SK-N-SH (cell line): ENCODE results near the gene IDH3B.

Experiments used
- EZH2phosphoT487 ChIP-seq: fragments of 200-600 bp; sonication (generic); IDR thresholded peaks from 2 replicates; pipeline ENCODE4 v1.6.1; 2017; ENCODE audit warnings: low read depth, mixed run types, mild to moderate bottlenecking, antibody characterized with exemption, moderate library complexity, borderline replicate concordance
- GATA2 ChIP-seq: sonication (generic); formaldehyde crosslinking; IDR thresholded peaks from 2 replicates; pipeline ENCODE4 v1.5.0; 2020; ENCODE audit warnings: mild to moderate bottlenecking, missing genetic modification reagents
- MEF2A ChIP-seq: IDR thresholded peaks from 2 replicates; pipeline ENCODE4 v1.4.0; 2012; ENCODE audit warnings: low read depth, borderline replicate concordance
- POLR2AphosphoS5 ChIP-seq: IDR thresholded peaks from 2 replicates; pipeline ENCODE4 v1.6.1; 2012; ENCODE audit warnings: low read depth, low read length
- RAD21 ChIP-seq: IDR thresholded peaks from 2 replicates; pipeline ENCODE4 v1.6.1; 2012; ENCODE audit warnings: mild to moderate bottlenecking, low read length
- RFX5 ChIP-seq: IDR thresholded peaks from 2 replicates; pipeline ENCODE4 v1.6.1; 2012; ENCODE audit warnings: mild to moderate bottlenecking, improper control_type of control experiment, low read length
- TF ChIP-seq, protein P1 (sequence below): fragments of 200-600 bp; sonication (generic); IDR thresholded peaks from 2 replicates; pipeline ENCODE4 v1.6.1; 2017; ENCODE audit warnings: antibody characterized with exemption, mild to moderate bottlenecking, moderate library complexity
- TF ChIP-seq, protein P2 (sequence below): IDR thresholded peaks from 2 replicates; pipeline ENCODE4; 2012
- TF ChIP-seq, protein P3 (sequence below): IDR thresholded peaks from 2 replicates; pipeline ENCODE4 v1.4.0; 2012; ENCODE audit warnings: low read depth

DNA sequence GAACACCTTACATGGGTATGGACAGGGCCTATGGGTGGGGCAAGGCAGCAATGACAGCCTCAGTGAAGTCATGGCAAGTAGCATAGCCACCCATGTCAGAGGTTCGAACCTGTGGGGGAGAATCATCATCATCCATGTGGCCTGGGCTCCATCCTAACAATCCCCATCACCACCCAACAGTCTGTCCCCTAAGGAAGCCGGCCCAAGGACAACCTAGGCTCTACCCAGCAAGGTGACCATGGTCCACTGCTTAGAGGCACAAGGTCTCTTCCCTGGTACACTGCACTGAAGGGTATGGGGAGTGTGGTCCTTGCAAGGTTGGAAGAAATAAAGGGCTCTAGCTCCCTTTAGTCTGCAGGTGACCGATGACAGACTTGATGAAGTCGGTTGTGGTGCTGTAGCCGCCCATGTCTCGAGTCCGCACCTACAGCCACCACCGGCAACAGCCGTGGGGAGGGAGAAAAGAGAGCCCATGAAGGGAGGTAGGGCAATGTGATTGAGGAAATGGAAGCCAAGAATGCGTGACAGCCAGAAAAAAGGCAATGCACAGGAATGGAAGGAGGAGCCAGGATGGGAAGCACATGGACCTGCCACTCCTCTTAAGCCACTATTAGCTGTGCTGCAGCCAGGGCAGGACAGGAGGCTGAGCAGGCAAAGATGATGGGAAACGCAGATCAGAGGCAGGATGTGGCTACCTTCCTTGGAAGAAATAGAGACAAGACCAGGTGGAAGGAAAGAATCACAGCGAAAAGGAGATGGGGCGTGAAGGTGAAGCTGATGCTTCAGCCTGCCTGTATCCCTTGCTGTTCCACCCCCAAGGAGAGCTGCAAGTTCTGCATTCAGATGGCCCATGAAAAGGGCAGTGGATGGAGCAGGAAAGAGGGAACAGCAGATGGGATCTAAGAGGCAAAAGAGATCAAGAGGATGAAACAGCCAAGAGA lies 5.3 kb downstream of the IDH3B start:
- TF ChIP-seq MEF2A (no peak), GATA2 (no peak), RFX5 (no peak), RAD21 (no peak), POLR2AphosphoS5 (peak; percentile 56; the same call in 1 of the 2 replicates), EZH2phosphoT487 (no peak)
- TF ChIP-seq, protein P1, sequence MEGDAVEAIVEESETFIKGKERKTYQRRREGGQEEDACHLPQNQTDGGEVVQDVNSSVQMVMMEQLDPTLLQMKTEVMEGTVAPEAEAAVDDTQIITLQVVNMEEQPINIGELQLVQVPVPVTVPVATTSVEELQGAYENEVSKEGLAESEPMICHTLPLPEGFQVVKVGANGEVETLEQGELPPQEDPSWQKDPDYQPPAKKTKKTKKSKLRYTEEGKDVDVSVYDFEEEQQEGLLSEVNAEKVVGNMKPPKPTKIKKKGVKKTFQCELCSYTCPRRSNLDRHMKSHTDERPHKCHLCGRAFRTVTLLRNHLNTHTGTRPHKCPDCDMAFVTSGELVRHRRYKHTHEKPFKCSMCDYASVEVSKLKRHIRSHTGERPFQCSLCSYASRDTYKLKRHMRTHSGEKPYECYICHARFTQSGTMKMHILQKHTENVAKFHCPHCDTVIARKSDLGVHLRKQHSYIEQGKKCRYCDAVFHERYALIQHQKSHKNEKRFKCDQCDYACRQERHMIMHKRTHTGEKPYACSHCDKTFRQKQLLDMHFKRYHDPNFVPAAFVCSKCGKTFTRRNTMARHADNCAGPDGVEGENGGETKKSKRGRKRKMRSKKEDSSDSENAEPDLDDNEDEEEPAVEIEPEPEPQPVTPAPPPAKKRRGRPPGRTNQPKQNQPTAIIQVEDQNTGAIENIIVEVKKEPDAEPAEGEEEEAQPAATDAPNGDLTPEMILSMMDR = no peak
- TF ChIP-seq, protein P2, sequence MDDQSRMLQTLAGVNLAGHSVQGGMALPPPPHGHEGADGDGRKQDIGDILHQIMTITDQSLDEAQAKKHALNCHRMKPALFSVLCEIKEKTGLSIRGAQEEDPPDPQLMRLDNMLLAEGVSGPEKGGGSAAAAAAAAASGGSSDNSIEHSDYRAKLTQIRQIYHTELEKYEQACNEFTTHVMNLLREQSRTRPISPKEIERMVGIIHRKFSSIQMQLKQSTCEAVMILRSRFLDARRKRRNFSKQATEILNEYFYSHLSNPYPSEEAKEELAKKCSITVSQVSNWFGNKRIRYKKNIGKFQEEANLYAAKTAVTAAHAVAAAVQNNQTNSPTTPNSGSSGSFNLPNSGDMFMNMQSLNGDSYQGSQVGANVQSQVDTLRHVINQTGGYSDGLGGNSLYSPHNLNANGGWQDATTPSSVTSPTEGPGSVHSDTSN = 0 out of 2 replicates have a peak, but pooled peaks have one; percentile 13
- TF ChIP-seq, protein P3, sequence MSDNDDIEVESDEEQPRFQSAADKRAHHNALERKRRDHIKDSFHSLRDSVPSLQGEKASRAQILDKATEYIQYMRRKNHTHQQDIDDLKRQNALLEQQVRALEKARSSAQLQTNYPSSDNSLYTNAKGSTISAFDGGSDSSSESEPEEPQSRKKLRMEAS = no peak
